ENCODE measurements around the gene LBHD2.

The LBHD2 gene

GRCh38 chr14:103089386-103090335, 5.7 kb downstream of the LBHD2 start:
- in situ Hi-C loops (cut with HindIII; ENCODE audit: low sequenced_read_pairs), result loop anchor here (5.0 to 10.0 kb wide), 2 partner anchors 55 to 223 kb away; no protein-coding TSS in a partner anchor

- in situ Hi-C loops (cut with HindIII; ENCODE audit: low sequenced_read_pairs), result loop anchor here (5.0 to 10.0 kb wide), 2 partner anchors 54 to 222 kb away; no protein-coding TSS in a partner anchor
These were observed 6.5 kb downstream of the LBHD2 start for GRCh38 chr14:103090481-103091020.

GRCh38 chr14:103091041-103091882, 7.3 kb downstream of the LBHD2 start:
- in situ Hi-C loops (cut with HindIII; ENCODE audit: low sequenced_read_pairs), result loop anchor here (5.0 to 10.0 kb wide), 2 partner anchors 54 to 221 kb away; no protein-coding TSS in a partner anchor

- in situ Hi-C loops (cut with HindIII; ENCODE audit: low sequenced_read_pairs), result loop anchor here (5.0 to 10.0 kb wide), 2 partner anchors 53 to 220 kb away; no protein-coding TSS in a partner anchor
These were observed 7.8 kb downstream of the LBHD2 start for GRCh38 chr14:103091883-103092222.

GRCh38 chr14:103093856-103094405, 9.9 kb downstream of the LBHD2 start:
- in situ Hi-C loops (cut with HindIII; ENCODE audit: low sequenced_read_pairs), result loop anchor here (5.0 to 10.0 kb wide), 2 partner anchors 51 to 218 kb away; no protein-coding TSS in a partner anchor

- in situ Hi-C loops (cut with HindIII; ENCODE audit: low sequenced_read_pairs), result loop anchor here (5.0 to 10.0 kb wide), 2 partner anchors 50 to 218 kb away; no protein-coding TSS in a partner anchor
These were observed 10.6 kb downstream of the LBHD2 start, which contains the start of gene EXOC3L4 for GRCh38 chr14:103094406-103095209. TSS of gene EXOC3L4 (plus strand) at chr14:103094725. CDS start at chr14:103100220, 5,495 bp downstream.

- in situ Hi-C loops (cut with HindIII; ENCODE audit: low sequenced_read_pairs), result loop anchor here (10.0 kb wide), 1 partner anchor 50 kb away; no protein-coding TSS in a partner anchor
These were observed 11.3 kb downstream of the LBHD2 start for GRCh38 chr14:103095210-103095778.

- in situ Hi-C loops (cut with HindIII; ENCODE audit: low sequenced_read_pairs), result loop anchor here (10.0 kb wide), 1 partner anchor 48 kb away; no protein-coding TSS in a partner anchor
These were observed 12.4 kb downstream of the LBHD2 start for GRCh38 chr14:103096387-103096786.

GRCh38 chr14:103097244-103097993, 13.4 kb downstream of the LBHD2 start:
- in situ Hi-C loops (cut with HindIII; ENCODE audit: low sequenced_read_pairs), result loop anchor here (10.0 kb wide), 1 partner anchor 47 kb away; no protein-coding TSS in a partner anchor

GRCh38 chr14:103097994-103098957, 14.3 kb downstream of the LBHD2 start:
- in situ Hi-C loops (cut with HindIII; ENCODE audit: low sequenced_read_pairs), result loop anchor here (10.0 kb wide), 1 partner anchor 47 kb away; no protein-coding TSS in a partner anchor

- in situ Hi-C loops (cut with HindIII; ENCODE audit: low sequenced_read_pairs), result loop anchor here (10.0 kb wide), 1 partner anchor 46 kb away; no protein-coding TSS in a partner anchor
These were observed 15.2 kb downstream of the LBHD2 start for GRCh38 chr14:103099081-103099732.

- in situ Hi-C loops (cut with HindIII; ENCODE audit: low sequenced_read_pairs), result loop anchor here (10.0 kb wide), 1 partner anchor 45 kb away; no protein-coding TSS in a partner anchor
These were observed 15.8 kb downstream of the LBHD2 start for GRCh38 chr14:103099733-103100280.

- in situ Hi-C loops (cut with HindIII; ENCODE audit: low sequenced_read_pairs), result no loop called here
These were observed 16.5 kb downstream of the LBHD2 start for GRCh38 chr14:103100281-103101121.

- in situ Hi-C loops (cut with HindIII; ENCODE audit: low sequenced_read_pairs), result no loop called here
These were observed 17.4 kb downstream of the LBHD2 start for GRCh38 chr14:103101257-103101962.

Measured in endothelial cell of hepatic sinusoid (primary cell).